HG02642 (cell line): ENCODE results near the gene TMEM234.
A peak's percentile ranks its signal among the peaks of the same experiment; 100 is the strongest.
"Not testable (repeated sequence)": the region's sequence is repeated elsewhere in the genome, so short reads cannot be mapped to it uniquely, and the experiment has no call there.

Experiments
- ATAC-seq: cut with Tn5 transposase; IDR thresholded peaks from one replicate; pipeline ENCODE4 v1.9.1; 2021; ENCODE audit warnings: mild to moderate bottlenecking; ENCODE audit not compliant: unreplicated experiment, poor library complexity

TMEM234 gene

GRCh38 chr1:32221980-32222755 lies at the start of gene TMEM234, which contains the start of gene EIF3I:
TSS of gene TMEM234 (minus strand) at chr1:32222353. CDS start at chr1:32222322, 31 bp downstream.
TSS of gene EIF3I (plus strand) at chr1:32222407. CDS start at chr1:32222442, 35 bp downstream.
- ATAC-seq, result peak; percentile 95

- ATAC-seq, result no peak
Measured at GRCh38 chr1:32269744-32270143, 47.6 kb upstream of the TMEM234 start.

- no peak for ATAC-seq
Measured at GRCh38 chr1:32266921-32267591, 44.9 kb upstream of the TMEM234 start.

GRCh38 chr1:32265846-32266245 lies 43.7 kb upstream of the TMEM234 start:
- no peak for ATAC-seq

GRCh38 chr1:32263744-32264143 lies 41.6 kb upstream of the TMEM234 start:
- no peak for ATAC-seq

- not testable (repeated sequence) for ATAC-seq
Measured at GRCh38 chr1:32263236-32263593, 41.1 kb upstream of the TMEM234 start.

- ATAC-seq, result no peak
Measured at GRCh38 chr1:32257227-32257508, 35.0 kb upstream of the TMEM234 start.

GRCh38 chr1:32256473-32257226 lies 34.5 kb upstream of the TMEM234 start:
- ATAC-seq, result no peak

GRCh38 chr1:32255072-32256071 lies 33.2 kb upstream of the TMEM234 start:
- no peak for ATAC-seq

GRCh38 chr1:32250893-32251716 lies 29.0 kb upstream of the TMEM234 start, which contains the start of gene LCK:
TSS of gene LCK (plus strand) at chr1:32251265. CDS start at chr1:32274330, 23,065 bp downstream.
- no peak for ATAC-seq

GRCh38 chr1:32249831-32250525 lies 27.8 kb upstream of the TMEM234 start:
- ATAC-seq, result peak; percentile 57

GRCh38 chr1:32247983-32248889 lies 26.1 kb upstream of the TMEM234 start:
- peak; percentile 43 for ATAC-seq

GRCh38 chr1:32247452-32247851 lies 25.3 kb upstream of the TMEM234 start:
- no peak for ATAC-seq

GRCh38 chr1:32246888-32247273 lies 24.7 kb upstream of the TMEM234 start, which contains the start of gene FAM167B:
TSS of gene FAM167B (plus strand) at chr1:32247222. CDS start at chr1:32247422, 200 bp downstream.
- no peak for ATAC-seq

- ATAC-seq, result no peak
Measured at GRCh38 chr1:32242341-32242851, 20.2 kb upstream of the TMEM234 start.

- ATAC-seq, result peak; percentile 42
Measured at GRCh38 chr1:32241001-32241763, 19.0 kb upstream of the TMEM234 start.
